Effector memory CD4-positive, alpha-beta T cell (primary cell): ENCODE data around the gene UQCRC2.
"Not testable (repeated sequence)": the region's sequence is repeated elsewhere in the genome, so short reads cannot be mapped to it uniquely, and the experiment has no call there.

Experiments
- DNase-seq, 3 donors: peaks; one replicate each; pipeline ENCODE4 v3.0.0-alpha.2; 2020
- H3K27ac ChIP-seq: 2 replicates; pipeline ENCODE4 v1.7.0; 2013; ENCODE audit warnings: mild to moderate bottlenecking, low read length, moderate library complexity; ENCODE audit not compliant: insufficient read depth, poor library complexity, severe bottlenecking
- H3K27me3 ChIP-seq: replicated peaks from 2 replicates; pipeline ENCODE4 v1.7.0; 2013; ENCODE audit warnings: mild to moderate bottlenecking, low read length; ENCODE audit not compliant: insufficient read depth, control insufficient read depth, poor library complexity, severe bottlenecking
- H3K36me3 ChIP-seq: 2 replicates; pipeline ENCODE4 v1.7.0; 2013; ENCODE audit warnings: mild to moderate bottlenecking, low read length, moderate library complexity; ENCODE audit not compliant: control insufficient read depth, insufficient read depth
- H3K4me1 ChIP-seq: 2 replicates; pipeline ENCODE4 v1.7.0; 2013; ENCODE audit warnings: low read length, mild to moderate bottlenecking; ENCODE audit not compliant: control insufficient read depth, insufficient read depth, poor library complexity, severe bottlenecking
- H3K4me3 ChIP-seq: 2 replicates; pipeline ENCODE4 v1.7.0; 2013; ENCODE audit warnings: low read length, low read depth, mild to moderate bottlenecking; ENCODE audit not compliant: insufficient read depth, poor library complexity, severe bottlenecking
- H3K9me3 ChIP-seq: 2 replicates; pipeline ENCODE4 v1.7.0; 2013; ENCODE audit warnings: mild to moderate bottlenecking, low read length, moderate library complexity; ENCODE audit not compliant: control insufficient read depth

The UQCRC2 gene

GRCh38 chr16:21994856-21995465 is 41.8 kb downstream of the UQCRC2 start:
- no peak for DNase-seq
- Histone ChIP-seq H3K27me3 (no peaks in the 10 kb centered on the region), H3K27ac (no peak overlapping the region), H3K9me3 (no peaks in the 10 kb centered on the region), H3K36me3 (no peaks in the 10 kb centered on the region), H3K4me3 (no peak overlapping the region), H3K4me1 (peaks cover 12% of the 10 kb centered on the region)

GRCh38 chr16:21996923-21997696 is 43.9 kb downstream of the UQCRC2 start:
- no peak for DNase-seq
- no peaks in the 10 kb centered on the region for H3K36me3 ChIP-seq

DNA sequence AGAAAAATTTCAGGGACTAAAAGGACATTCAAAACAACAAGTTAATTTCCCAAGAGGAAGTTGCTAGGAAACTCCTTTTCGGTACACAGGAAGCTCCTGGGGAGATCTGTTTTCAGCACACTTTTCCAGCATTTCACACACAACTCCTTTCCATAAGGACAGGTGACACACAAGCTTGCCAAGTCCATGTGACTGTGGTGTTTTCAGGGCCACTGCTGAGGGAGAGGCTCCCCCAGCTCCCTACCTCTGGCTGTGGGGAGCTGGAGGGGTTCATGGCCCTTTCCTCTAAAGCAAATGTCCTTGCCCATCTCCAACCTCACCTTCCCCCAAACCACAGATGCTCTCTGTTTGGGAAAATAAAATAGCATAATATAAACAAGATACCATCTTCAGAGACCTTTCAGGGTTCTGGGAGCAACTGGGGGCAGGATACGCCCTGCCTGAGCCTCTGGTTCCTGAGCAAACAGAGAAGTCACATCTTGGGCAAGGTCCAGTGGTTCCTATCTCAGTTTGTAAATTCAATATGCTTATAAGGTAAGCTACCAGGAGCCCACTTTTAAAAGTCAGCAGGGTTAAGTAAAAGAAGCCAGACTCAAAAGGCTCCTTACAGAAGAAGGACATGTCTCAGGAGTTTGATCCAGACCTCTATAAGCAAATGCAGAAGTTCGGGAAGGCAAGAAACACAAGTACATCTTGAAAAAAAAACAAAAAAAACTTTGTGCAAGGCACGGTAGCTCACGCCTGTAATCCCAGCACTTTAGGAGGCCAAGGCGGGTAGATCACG is 44.7 kb downstream of the UQCRC2 start:
- no peaks in the 10 kb centered on the region for H3K27me3 ChIP-seq
- H3K36me3 ChIP-seq: no peaks in the 10 kb centered on the region
- no peak overlapping the region for H3K4me3 ChIP-seq
- no peak for DNase-seq
- no peak overlapping the region for H3K27ac ChIP-seq
- no peaks in the 10 kb centered on the region for H3K9me3 ChIP-seq
- peaks cover 6% of the 10 kb centered on the region for H3K4me1 ChIP-seq

More at GRCh38 chr16:21996923-21997696, 43.9 kb downstream of the UQCRC2 start:
- H3K27ac ChIP-seq: no peak overlapping the region
- no peaks in the 10 kb centered on the region for H3K9me3 ChIP-seq
- H3K27me3 ChIP-seq: no peaks in the 10 kb centered on the region
- H3K4me1 ChIP-seq: peaks cover 7% of the 10 kb centered on the region
- H3K4me3 ChIP-seq: no peak overlapping the region

DNA sequence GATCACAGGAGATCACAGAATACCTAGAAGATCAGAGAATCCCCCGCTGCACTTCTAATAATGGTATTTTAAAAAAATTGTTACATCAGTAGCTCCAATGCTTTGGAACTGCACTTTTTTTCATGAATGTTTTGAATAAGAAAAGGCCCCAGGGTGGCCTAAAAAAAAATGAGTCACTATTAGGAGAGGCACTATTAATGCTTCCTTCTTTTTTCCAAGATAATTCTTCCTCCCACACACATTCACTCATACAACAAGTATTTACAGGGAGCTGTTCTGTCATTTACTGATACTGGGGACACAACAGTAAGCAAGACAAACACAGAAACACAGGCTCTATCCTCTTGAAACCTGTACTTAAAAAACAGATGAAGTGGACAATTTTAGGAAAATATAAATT is 48.4 kb downstream of the UQCRC2 start:
- no peak overlapping the region for H3K4me3 ChIP-seq
- no peaks in the 10 kb centered on the region for H3K36me3 ChIP-seq
- H3K9me3 ChIP-seq: no peaks in the 10 kb centered on the region
- DNase-seq: no peak
- no peaks in the 10 kb centered on the region for H3K27me3 ChIP-seq
- peaks cover 6% of the 10 kb centered on the region for H3K4me1 ChIP-seq
- H3K27ac ChIP-seq: no peak overlapping the region

- not testable (repeated sequence) for H3K27me3 ChIP-seq, H3K27ac ChIP-seq, H3K4me3 ChIP-seq, H3K9me3 ChIP-seq, DNase-seq, H3K36me3 ChIP-seq, H3K4me1 ChIP-seq
Measured at GRCh38 chr16:22002047-22002446, 48.9 kb downstream of the UQCRC2 start.

DNA sequence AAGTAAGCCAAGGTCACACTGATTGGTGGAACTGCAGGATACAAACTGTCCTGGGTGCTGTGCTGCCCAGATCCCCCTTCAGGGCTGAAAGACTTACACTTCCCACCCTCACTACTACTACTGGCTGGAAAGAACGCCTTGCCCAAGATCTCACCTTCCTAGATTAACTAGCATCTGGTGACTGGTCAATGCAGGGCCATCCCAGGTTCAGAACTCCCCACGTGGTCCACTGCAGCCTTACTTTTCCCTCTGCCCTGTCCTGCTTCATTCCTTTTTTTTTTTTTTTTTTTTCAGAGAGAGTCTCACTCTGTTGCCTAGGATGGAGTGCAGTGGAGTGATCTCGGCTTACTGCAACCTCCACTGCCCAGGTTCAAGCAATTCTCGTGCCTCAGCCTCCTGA is 50.0 kb downstream of the UQCRC2 start:
- H3K4me3 ChIP-seq: no peak overlapping the region
- no peaks in the 10 kb centered on the region for H3K36me3 ChIP-seq
- H3K9me3 ChIP-seq: no peaks in the 10 kb centered on the region
- H3K4me1 ChIP-seq: peaks cover 10% of the 10 kb centered on the region
- H3K27ac ChIP-seq: no peak overlapping the region
- no peaks in the 10 kb centered on the region for H3K27me3 ChIP-seq
- DNase-seq: no peak

GRCh38 chr16:22004341-22004740 is 51.2 kb downstream of the UQCRC2 start:
- DNase-seq: no peak
- H3K4me1 ChIP-seq: peaks cover 21% of the 10 kb centered on the region
- no peak overlapping the region for H3K4me3 ChIP-seq
- no peaks in the 10 kb centered on the region for H3K36me3 ChIP-seq
- H3K27ac ChIP-seq: no peak overlapping the region
- no peaks in the 10 kb centered on the region for H3K27me3 ChIP-seq
- no peaks in the 10 kb centered on the region for H3K9me3 ChIP-seq

- H3K4me3 ChIP-seq: no peak overlapping the region
- no peak overlapping the region for H3K27ac ChIP-seq
- no peak for DNase-seq
- no peaks in the 10 kb centered on the region for H3K9me3 ChIP-seq
- peaks cover 22% of the 10 kb centered on the region for H3K4me1 ChIP-seq
- no peaks in the 10 kb centered on the region for H3K27me3 ChIP-seq
- no peaks in the 10 kb centered on the region for H3K36me3 ChIP-seq
Measured at GRCh38 chr16:22005746-22006145, 52.6 kb downstream of the UQCRC2 start.

DNA sequence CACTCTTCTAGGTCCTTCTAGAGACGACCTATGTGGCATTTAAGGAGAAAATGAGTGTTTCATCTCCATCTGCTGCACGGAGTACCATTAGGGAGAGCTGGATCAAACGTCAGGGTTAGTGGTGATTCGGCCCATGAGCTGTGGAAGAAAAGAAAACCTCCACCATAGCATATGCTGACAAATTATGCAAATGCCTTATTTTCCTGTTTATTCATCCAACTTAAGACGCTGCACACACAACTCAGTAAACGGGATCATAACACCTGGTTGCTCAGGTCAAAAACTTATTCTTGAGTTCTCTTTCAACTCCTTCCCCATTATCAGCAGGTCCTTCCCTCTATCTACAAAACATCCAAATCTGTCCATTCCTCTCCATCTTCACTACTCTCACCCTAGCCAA is 53.5 kb downstream of the UQCRC2 start:
- Histone ChIP-seq H3K36me3 (no peaks in the 10 kb centered on the region), H3K4me3 (no peak overlapping the region), H3K27me3 (no peaks in the 10 kb centered on the region), H3K4me1 (peaks cover 16% of the 10 kb centered on the region), H3K27ac (no peak overlapping the region), H3K9me3 (no peaks in the 10 kb centered on the region)
- DNase-seq: no peak

- H3K27ac ChIP-seq: peak overlapping the region; percentile 77
- DNase-seq: no peak
- H3K36me3 ChIP-seq: no peaks in the 10 kb centered on the region
- no peaks in the 10 kb centered on the region for H3K27me3 ChIP-seq
- H3K9me3 ChIP-seq: no peaks in the 10 kb centered on the region
- H3K4me3 ChIP-seq: peak overlapping the region; percentile 97
- H3K4me1 ChIP-seq: peaks cover 16% of the 10 kb centered on the region
Measured at GRCh38 chr16:22007159-22007508, 54.0 kb downstream of the UQCRC2 start.
